Osteoblast (primary cell): ENCODE results near the gene CROCC2. TPM values are rescaled to one million over a fixed set of nuclear protein-coding genes. Genes with fewer than 3 reads are reported as not detected.

ENCODE experiments used
- DNase-seq: peaks from one replicate; pipeline ENCODE4 v3.0.0; 2011; ENCODE audit warnings: low spot score, mixed read lengths; ENCODE audit not compliant: insufficient read length; ENCODE audit errors: missing footprints
- H2AFZ ChIP-seq: 2 replicates; pipeline ENCODE4 v1.6.0; 2011; ENCODE audit warnings: mild to moderate bottlenecking, low read length
- H3K27ac ChIP-seq: 2 replicates; pipeline ENCODE4 v1.5.1; 2011; ENCODE audit warnings: mild to moderate bottlenecking, low read depth, low read length, moderate library complexity
- H3K27me3 ChIP-seq: 2 replicates; pipeline ENCODE4 v1.6.0; 2012; ENCODE audit warnings: mild to moderate bottlenecking, control low read depth, inconsistent platforms, low read length, moderate library complexity; ENCODE audit not compliant: insufficient read depth
- H3K36me3 ChIP-seq: 2 replicates; pipeline ENCODE4 v1.5.1; 2011; ENCODE audit warnings: mild to moderate bottlenecking, low read length, control low read depth, moderate library complexity; ENCODE audit not compliant: insufficient read depth
- H3K4me1 ChIP-seq: 2 replicates; pipeline ENCODE4 v1.5.1; 2011; ENCODE audit warnings: mild to moderate bottlenecking, low read length, control low read depth, moderate library complexity; ENCODE audit not compliant: insufficient read depth
- H3K4me2 ChIP-seq: 2 replicates; pipeline ENCODE4 v1.6.0; 2011; ENCODE audit warnings: mild to moderate bottlenecking, low read length; ENCODE audit not compliant: insufficient read depth
- H3K4me3 ChIP-seq: fragments of 200-600 bp; sonication (generic); 3 replicates; pipeline ENCODE4 v1.5.1; 2012; ENCODE audit warnings: mild to moderate bottlenecking, low read length, inconsistent platforms; ENCODE audit not compliant: insufficient read depth
- H3K79me2 ChIP-seq: 2 replicates; pipeline ENCODE4 v1.6.0; 2012; ENCODE audit warnings: mild to moderate bottlenecking, low read length, control low read depth, inconsistent platforms; ENCODE audit not compliant: insufficient read depth
- H3K9me3 ChIP-seq: 2 replicates; pipeline ENCODE4 v1.5.1; 2011; ENCODE audit warnings: low read depth, low read length, control low read depth
- H4K20me1 ChIP-seq: 2 replicates; pipeline ENCODE4 v1.6.0; 2012; ENCODE audit warnings: mild to moderate bottlenecking, low read length, control low read depth; ENCODE audit not compliant: insufficient read depth
- total RNA-seq: library from RNA; depleted of rRNA; stranded (reverse); fragments of >200 nt; gene quantifications from 2 replicates; pipeline ENCODE4 v1.2.3, GENCODE V29; 2012
- TF ChIP-seq, protein P1 (sequence below): IDR thresholded peaks from 2 replicates; pipeline ENCODE4 v1.5.1; 2011; ENCODE audit warnings: mild to moderate bottlenecking, low read depth, low read length, moderate library complexity; ENCODE audit errors: extremely low read depth

CROCC2 gene
- total RNA-seq, 1 donor, result under 0.01 TPM

DNA sequence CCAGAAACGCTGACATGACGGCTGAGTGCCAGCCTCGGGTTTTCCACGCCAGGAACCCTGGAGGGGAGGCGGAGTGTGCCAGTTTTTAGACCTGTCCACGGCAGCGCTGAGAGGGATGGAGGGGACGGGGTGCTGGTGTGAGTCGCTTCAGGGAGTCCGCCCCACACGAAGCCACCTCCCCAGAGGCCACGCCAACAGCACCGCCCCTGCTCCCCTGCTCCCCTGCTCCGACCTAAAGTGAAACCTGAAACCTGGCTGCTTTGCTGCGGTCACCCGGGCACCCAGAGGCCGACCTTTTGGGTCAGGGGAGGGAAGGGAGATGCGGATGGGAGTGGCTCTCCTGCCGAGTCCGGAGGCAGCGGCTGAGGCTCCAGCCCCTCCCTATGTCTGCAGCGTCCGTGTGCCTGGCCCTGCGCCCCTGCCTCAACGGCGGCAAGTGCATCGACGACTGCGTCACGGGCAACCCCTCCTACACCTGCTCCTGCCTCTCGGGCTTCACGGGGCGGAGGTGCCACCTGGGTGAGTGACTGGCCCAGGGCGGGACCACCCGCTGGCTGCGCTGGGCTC is 130.3 kb downstream of the CROCC2 start:
- Histone ChIP-seq H3K36me3 (peaks cover 21% of the 10 kb centered on the region), H3K27ac (no peak overlapping the region), H2AFZ (no peak overlapping the region), H3K79me2 (no peaks in the 10 kb centered on the region), H3K4me1 (no peaks in the 10 kb centered on the region), H3K4me2 (no peak overlapping the region), H3K9me3 (no peaks in the 10 kb centered on the region), H4K20me1 (peaks cover 19% of the 10 kb centered on the region), H3K27me3 (no peaks in the 10 kb centered on the region), H3K4me3 (no peak overlapping the region)
- DNase-seq, result no peak
- TF ChIP-seq, protein P1, sequence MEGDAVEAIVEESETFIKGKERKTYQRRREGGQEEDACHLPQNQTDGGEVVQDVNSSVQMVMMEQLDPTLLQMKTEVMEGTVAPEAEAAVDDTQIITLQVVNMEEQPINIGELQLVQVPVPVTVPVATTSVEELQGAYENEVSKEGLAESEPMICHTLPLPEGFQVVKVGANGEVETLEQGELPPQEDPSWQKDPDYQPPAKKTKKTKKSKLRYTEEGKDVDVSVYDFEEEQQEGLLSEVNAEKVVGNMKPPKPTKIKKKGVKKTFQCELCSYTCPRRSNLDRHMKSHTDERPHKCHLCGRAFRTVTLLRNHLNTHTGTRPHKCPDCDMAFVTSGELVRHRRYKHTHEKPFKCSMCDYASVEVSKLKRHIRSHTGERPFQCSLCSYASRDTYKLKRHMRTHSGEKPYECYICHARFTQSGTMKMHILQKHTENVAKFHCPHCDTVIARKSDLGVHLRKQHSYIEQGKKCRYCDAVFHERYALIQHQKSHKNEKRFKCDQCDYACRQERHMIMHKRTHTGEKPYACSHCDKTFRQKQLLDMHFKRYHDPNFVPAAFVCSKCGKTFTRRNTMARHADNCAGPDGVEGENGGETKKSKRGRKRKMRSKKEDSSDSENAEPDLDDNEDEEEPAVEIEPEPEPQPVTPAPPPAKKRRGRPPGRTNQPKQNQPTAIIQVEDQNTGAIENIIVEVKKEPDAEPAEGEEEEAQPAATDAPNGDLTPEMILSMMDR, result no peak

DNA sequence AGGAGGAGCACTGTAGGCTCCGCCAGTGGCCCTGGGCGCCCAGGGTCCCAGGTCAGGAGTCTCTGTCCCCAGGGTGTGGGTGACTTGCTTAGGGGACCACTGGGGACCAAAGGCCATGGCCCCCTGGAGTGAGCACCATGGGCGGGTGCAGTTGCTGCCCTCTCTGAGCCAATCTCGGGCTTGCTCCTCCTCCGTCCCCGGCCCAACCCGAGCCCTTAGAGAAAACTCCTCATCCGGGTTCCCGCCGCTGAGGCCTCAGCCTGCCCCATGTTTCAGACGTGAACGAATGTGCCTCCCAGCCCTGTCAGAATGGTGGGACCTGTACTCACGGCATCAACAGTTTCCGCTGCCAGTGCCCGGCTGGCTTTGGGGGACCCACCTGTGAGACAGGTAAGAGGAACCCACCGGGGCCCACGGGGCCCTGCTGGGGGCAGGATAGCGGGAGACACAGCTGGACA is 130.9 kb downstream of the CROCC2 start:
- Histone ChIP-seq H3K27me3 (no peaks in the 10 kb centered on the region), H2AFZ (no peak overlapping the region), H4K20me1 (peaks cover 14% of the 10 kb centered on the region), H3K4me3 (no peak overlapping the region), H3K27ac (no peak overlapping the region), H3K9me3 (no peaks in the 10 kb centered on the region), H3K4me1 (no peaks in the 10 kb centered on the region), H3K79me2 (no peaks in the 10 kb centered on the region), H3K36me3 (peaks cover 16% of the 10 kb centered on the region), H3K4me2 (no peak overlapping the region)
- DNase-seq, result no peak
- TF ChIP-seq, protein P1, result no peak

DNA sequence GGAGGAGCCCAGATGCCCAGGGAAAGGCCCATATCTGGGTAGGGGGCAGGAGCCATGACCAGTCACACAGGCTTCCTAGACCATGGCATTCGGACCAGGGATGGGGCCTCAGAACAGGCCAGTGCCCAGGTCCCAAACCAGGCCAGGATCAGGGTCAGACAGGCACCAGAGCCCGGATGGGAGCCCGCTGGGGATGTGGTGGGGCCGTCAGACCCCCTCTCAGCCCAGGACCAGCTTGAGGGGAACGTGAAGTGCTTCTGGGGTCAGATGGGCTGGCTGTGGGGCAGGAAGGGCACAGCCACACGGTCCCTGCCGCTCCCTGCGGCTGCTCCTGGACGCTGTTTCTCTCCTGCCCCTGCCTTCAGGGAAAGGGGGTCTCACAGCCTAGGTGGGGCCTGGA is 131.4 kb downstream of the CROCC2 start:
- H3K79me2 ChIP-seq, result no peaks in the 10 kb centered on the region
- H3K27ac ChIP-seq, result no peak overlapping the region
- H2AFZ ChIP-seq, result no peak overlapping the region
- H3K4me2 ChIP-seq, result no peak overlapping the region
- no peaks in the 10 kb centered on the region for H3K27me3 ChIP-seq
- H3K4me3 ChIP-seq, result no peak overlapping the region
- DNase-seq, result no peak
- H3K9me3 ChIP-seq, result no peaks in the 10 kb centered on the region
- TF ChIP-seq, protein P1, result no peak
- H4K20me1 ChIP-seq, result peaks cover 14% of the 10 kb centered on the region
- H3K36me3 ChIP-seq, result peaks cover 16% of the 10 kb centered on the region
- H3K4me1 ChIP-seq, result no peaks in the 10 kb centered on the region

DNA sequence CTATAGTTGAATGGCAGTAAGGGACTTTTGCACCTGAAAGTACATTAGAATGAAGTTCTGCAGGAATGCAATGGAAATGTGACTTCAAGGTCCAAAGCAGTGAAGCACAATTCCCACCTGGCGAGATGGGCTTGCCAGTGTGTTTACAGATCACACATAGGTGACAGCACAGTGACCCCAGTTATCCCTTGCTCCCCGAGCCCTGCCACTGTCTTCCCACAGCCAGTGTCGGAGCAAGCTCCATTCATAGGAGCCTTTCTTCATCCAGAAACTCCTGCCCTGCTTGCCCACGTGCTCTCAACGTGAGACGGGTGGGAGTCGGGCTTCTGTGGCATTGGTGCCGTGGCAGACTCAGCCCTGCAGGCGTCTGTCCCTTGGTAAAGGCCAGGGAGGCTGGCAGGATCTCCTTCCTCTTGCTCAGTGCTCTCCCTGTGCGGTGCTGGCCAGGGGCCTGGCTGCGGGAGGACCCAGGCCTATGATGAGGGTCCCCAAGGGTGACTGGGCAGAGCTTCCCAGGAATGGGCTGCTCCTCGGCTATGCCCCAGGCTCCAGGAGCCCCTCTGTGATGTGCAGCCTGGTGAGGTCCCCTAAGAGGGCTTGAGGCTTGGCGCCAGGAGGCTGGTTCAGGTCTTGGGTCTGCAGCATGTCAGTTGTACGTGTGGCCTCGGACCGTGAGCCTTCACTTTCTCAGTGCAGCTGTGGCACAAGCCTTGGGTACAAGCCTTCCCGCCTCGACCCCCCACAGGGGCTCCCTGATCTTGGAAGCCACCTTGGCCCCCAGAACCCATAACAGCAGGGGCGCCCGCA is 132.4 kb downstream of the CROCC2 start:
- H3K27me3 ChIP-seq, result no peaks in the 10 kb centered on the region
- peaks cover 14% of the 10 kb centered on the region for H4K20me1 ChIP-seq
- no peak overlapping the region for H3K4me2 ChIP-seq
- no peaks in the 10 kb centered on the region for H3K4me1 ChIP-seq
- no peaks in the 10 kb centered on the region for H3K79me2 ChIP-seq
- H3K36me3 ChIP-seq, result peaks cover 16% of the 10 kb centered on the region
- TF ChIP-seq, protein P1, result no peak
- H3K27ac ChIP-seq, result no peak overlapping the region
- H3K4me3 ChIP-seq, result no peak overlapping the region
- DNase-seq, result no peak
- no peak overlapping the region for H2AFZ ChIP-seq
- H3K9me3 ChIP-seq, result no peaks in the 10 kb centered on the region
